GM18868 (cell line): ENCODE measurements around the gene COX19.
"Not testable (repeated sequence)": the region's sequence is repeated elsewhere in the genome, so short reads cannot be mapped to it uniquely, and the experiment has no call there.

Experiments
- ATAC-seq: cut with Tn5 transposase; IDR thresholded peaks from one replicate; pipeline ENCODE4 v1.9.1; 2021; ENCODE audit warnings: mild to moderate bottlenecking, moderate library complexity; ENCODE audit not compliant: unreplicated experiment

The COX19 gene

GRCh38 chr7:1011297-1012003, 36.1 kb upstream of the COX19 start:
- no peak for ATAC-seq

GRCh38 chr7:1010226-1010625, 34.9 kb upstream of the COX19 start:
- no peak for ATAC-seq

GRCh38 chr7:1009747-1010146, 34.4 kb upstream of the COX19 start:
- ATAC-seq = no peak

GRCh38 chr7:1008733-1009363, 33.5 kb upstream of the COX19 start:
- ATAC-seq = no peak

GRCh38 chr7:1007901-1008300, 32.6 kb upstream of the COX19 start:
- ATAC-seq = no peak

GRCh38 chr7:1005303-1005702, 30.0 kb upstream of the COX19 start:
- no peak for ATAC-seq

GRCh38 chr7:1004018-1004852, 28.9 kb upstream of the COX19 start:
- ATAC-seq = no peak

- ATAC-seq = not testable (repeated sequence)
Observed at GRCh38 chr7:1002445-1002844, 27.1 kb upstream of the COX19 start.

GRCh38 chr7:1002026-1002425, 26.7 kb upstream of the COX19 start:
- ATAC-seq = not testable (repeated sequence)

- ATAC-seq = not testable (repeated sequence)
Observed at GRCh38 chr7:1001069-1001770, 25.9 kb upstream of the COX19 start.

- no peak for ATAC-seq
Observed at GRCh38 chr7:999941-1000935, 24.9 kb upstream of the COX19 start.

GRCh38 chr7:999149-999879, 24.0 kb upstream of the COX19 start:
- ATAC-seq = no peak

GRCh38 chr7:997404-998395, 22.4 kb upstream of the COX19 start:
- ATAC-seq = no peak

GRCh38 chr7:996079-996872, 20.9 kb upstream of the COX19 start:
- no peak for ATAC-seq

GRCh38 chr7:995571-995970, 20.2 kb upstream of the COX19 start:
- ATAC-seq = no peak

GRCh38 chr7:994592-995308, 19.4 kb upstream of the COX19 start:
- ATAC-seq = no peak
